Calu3 (cell line): ENCODE results near the gene LHPP. TPM values are rescaled to one million over a fixed set of nuclear protein-coding genes. Genes with fewer than 3 reads are reported as not detected.

Experiments
- BruUV-seq: library from RNA; stranded (reverse); fragments of 400-500 nt; replicated peaks from 2 replicates; lab custom pipeline; 2021; lab: Mats Ljungman, UMichigan
- CTCF ChIA-PET: fragments of 300-600 bp; sonication (Branson Sonifier 250); formaldehyde crosslinking; loops from one replicate; lab custom pipeline; 2022; ENCODE audit warnings: antibody characterized with exemption; lab: Charles Lee
- DNase-seq: peaks from one replicate; pipeline ENCODE4 v3.0.0; 2022
- H3K27ac Mint-ChIP-seq: one replicate; pipeline ENCODE4 v1.8.0; 2022; ENCODE audit warnings: mixed read lengths; ENCODE audit not compliant: unreplicated experiment
- H3K27me3 Mint-ChIP-seq: one replicate; pipeline ENCODE4 v1.8.0; 2022; ENCODE audit warnings: mixed read lengths; ENCODE audit not compliant: unreplicated experiment
- H3K36me3 Mint-ChIP-seq: one replicate; pipeline ENCODE4 v1.8.0; 2022; ENCODE audit warnings: mild to moderate bottlenecking, moderate library complexity, mixed read lengths; ENCODE audit not compliant: insufficient read depth, unreplicated experiment
- H3K4me1 Mint-ChIP-seq: one replicate; pipeline ENCODE4 v1.8.0; 2022; ENCODE audit warnings: mild to moderate bottlenecking, low read depth, mixed read lengths; ENCODE audit not compliant: unreplicated experiment
- H3K4me3 Mint-ChIP-seq: one replicate; pipeline ENCODE4 v1.8.0; 2022; ENCODE audit warnings: mild to moderate bottlenecking, low read depth, moderate library complexity, mixed read lengths; ENCODE audit not compliant: unreplicated experiment
- H3K9me3 Mint-ChIP-seq: one replicate; pipeline ENCODE4 v1.8.0; 2022; ENCODE audit warnings: low read depth, mixed read lengths; ENCODE audit not compliant: unreplicated experiment
- CTCF ChIP-seq: fragments of 200-600 bp; IDR thresholded peaks from one replicate; pipeline ENCODE4 v1.8.0; 2022; ENCODE audit warnings: antibody characterized with exemption; ENCODE audit not compliant: unreplicated experiment
- intact Hi-C: fragments of 100-400 bp; cut with micrococcal nuclease; formaldehyde crosslinking; loops from one replicate; pipeline ENCODE4 v1.10.0; 2022; ENCODE audit not compliant: unreplicated experiment
- total RNA-seq: library from RNA; stranded (reverse); gene quantifications from 2 replicates; pipeline ENCODE4 v1.2.3, GENCODE V29; 2022

Gene LHPP
- total RNA-seq, 1 experiment from 2014 or later = 12.0 TPM

GRCh38 chr10:124460144-124460543 lies 1.5 kb upstream of the LHPP start:
- Mint-ChIP-seq H3K4me3 (no peak overlapping the region), H3K27me3 (peaks cover 14% of the 10 kb centered on the region), H3K27ac (no peak overlapping the region), H3K36me3 (peaks cover 12% of the 10 kb centered on the region), H3K9me3 (no peaks in the 10 kb centered on the region), H3K4me1 (peaks cover 40% of the 10 kb centered on the region)
- no TSS peak for BruUV-seq
- intact Hi-C loops = no loop called here
- TF ChIP-seq CTCF = no peak
- no peak for DNase-seq
- CTCF ChIA-PET = no interaction called here

- CTCF ChIA-PET = no interaction called here
- Mint-ChIP-seq H3K27ac (no peak overlapping the region), H3K27me3 (no peaks in the 10 kb centered on the region), H3K36me3 (peaks cover 12% of the 10 kb centered on the region), H3K9me3 (no peaks in the 10 kb centered on the region), H3K4me1 (peaks cover 34% of the 10 kb centered on the region), H3K4me3 (peak overlapping the region; percentile 71)
- TF ChIP-seq CTCF = no peak
- DNase-seq = no peak
- intact Hi-C loops = no loop called here
- BruUV-seq = no TSS peak
Observed at GRCh38 chr10:124462348-124462695, 699 bp downstream of the LHPP start.

- intact Hi-C loops = no loop called here
- no peaks in the 10 kb centered on the region for H3K27me3 Mint-ChIP-seq
- CTCF ChIA-PET = interaction anchor here (0.7 kb wide), 1 partner anchor 589 kb away, joined by 4 read pairs; no protein-coding TSS in a partner anchor
- BruUV-seq = no TSS peak
- H3K4me3 Mint-ChIP-seq = no peak overlapping the region
- no peak for TF ChIP-seq CTCF
- no peak for DNase-seq
- no peaks in the 10 kb centered on the region for H3K9me3 Mint-ChIP-seq
- H3K36me3 Mint-ChIP-seq = peaks cover 12% of the 10 kb centered on the region
- peaks cover 30% of the 10 kb centered on the region for H3K4me1 Mint-ChIP-seq
- H3K27ac Mint-ChIP-seq = no peak overlapping the region
Observed at GRCh38 chr10:124464028-124464965, 2.7 kb downstream of the LHPP start.

GRCh38 chr10:124465003-124465776 lies 3.6 kb downstream of the LHPP start:
- intact Hi-C loops = no loop called here
- no TSS peak for BruUV-seq
- Mint-ChIP-seq H3K27ac (no peak overlapping the region), H3K4me1 (peaks cover 23% of the 10 kb centered on the region), H3K36me3 (peaks cover 12% of the 10 kb centered on the region), H3K27me3 (no peaks in the 10 kb centered on the region), H3K4me3 (no peak overlapping the region), H3K9me3 (no peaks in the 10 kb centered on the region)
- CTCF ChIA-PET = no interaction called here
- TF ChIP-seq CTCF = no peak
- DNase-seq = no peak
